GM10248 (cell line): Measurements from ENCODE around the gene MACF1.
A peak's percentile ranks its signal among the peaks of the same experiment; 100 is the strongest.
"Not testable (repeated sequence)": the region's sequence is repeated elsewhere in the genome, so short reads cannot be mapped to it uniquely, and the experiment has no call there.

Experiments
- CTCF ChIA-PET: fragments of 300-600 bp; sonication (Branson Sonifier 250); formaldehyde crosslinking; extraction: SDS; loops from one replicate; lab custom pipeline; 2021; ENCODE audit warnings: antibody characterized with exemption; lab: Yijun Ruan, JAX
- POLR2A ChIA-PET: fragments of 350-650 bp; sonication (Branson Sonifier 250); formaldehyde crosslinking; extraction: SDS; loops from one replicate; lab custom pipeline; 2020; ENCODE audit warnings: antibody characterized with exemption; lab: Yijun Ruan, JAX
- DNase-seq: peaks from one replicate; pipeline ENCODE4 v3.0.0; 2012; ENCODE audit errors: extremely low spot score
- CTCF ChIP-seq: IDR thresholded peaks from 2 replicates; pipeline ENCODE4 v1.5.1; 2012; ENCODE audit warnings: mild to moderate bottlenecking, low read depth; ENCODE audit errors: extremely low read depth, missing control alignments, control extremely low read depth

The MACF1 gene

GRCh38 chr1:39499668-39500067 is 295.2 kb downstream of the MACF1 start:
- ChIA-PET POLR2A (no interaction called here), CTCF (no interaction called here)
- no peak for TF ChIP-seq CTCF
- DNase-seq: no peak

- DNase-seq: no peak
- CTCF ChIA-PET: no interaction called here
- no peak for TF ChIP-seq CTCF
- POLR2A ChIA-PET: no interaction called here
These were observed 296.4 kb downstream of the MACF1 start for GRCh38 chr1:39500862-39501389.

GRCh38 chr1:39501666-39502065 is 297.2 kb downstream of the MACF1 start:
- TF ChIP-seq CTCF: no peak
- POLR2A ChIA-PET: no interaction called here
- DNase-seq: no peak
- CTCF ChIA-PET: no interaction called here

- CTCF ChIA-PET, POLR2A ChIA-PET, DNase-seq: not testable (repeated sequence)
These were observed 299.9 kb downstream of the MACF1 start for GRCh38 chr1:39504436-39504835.

GRCh38 chr1:39505289-39505688 is 300.8 kb downstream of the MACF1 start:
- TF ChIP-seq CTCF: no peak
- CTCF ChIA-PET: no interaction called here
- DNase-seq: no peak
- POLR2A ChIA-PET: no interaction called here

GRCh38 chr1:39507230-39507928 is 302.9 kb downstream of the MACF1 start:
- no peak for DNase-seq
- POLR2A ChIA-PET: no interaction called here
- CTCF ChIA-PET: no interaction called here
- peak; percentile 10 for TF ChIP-seq CTCF

- no peak for DNase-seq
- ChIA-PET CTCF (interaction anchor here (0.8 kb wide), 1 partner anchor 150 kb away, joined by 4 read pairs; no protein-coding TSS in a partner anchor), POLR2A (no interaction called here)
These were observed 303.8 kb downstream of the MACF1 start for GRCh38 chr1:39508266-39508665.

More at GRCh38 chr1:39508266-39508665, 303.8 kb downstream of the MACF1 start:
- TF ChIP-seq CTCF: no peak
